Umbilical cord (tissue), 2 donors: Measurements from ENCODE around the gene TEX10. TPM values are rescaled to one million over a fixed set of nuclear protein-coding genes. Genes with fewer than 3 reads are reported as not detected.
"Not testable (repeated sequence)": the region's sequence is repeated elsewhere in the genome, so short reads cannot be mapped to it uniquely, and the experiment has no call there.

Experiments
- DNase-seq: peaks from one replicate; pipeline ENCODE4 v3.0.0-alpha.2; 2015; ENCODE audit warnings: low spot score
- total RNA-seq: library from RNA; depleted of rRNA; stranded (reverse); fragments of >200 nt; gene quantifications from one replicate; pipeline ENCODE4 v1.2.3, GENCODE V29; 2014; ENCODE audit warnings: low replicate concordance; ENCODE audit not compliant: insufficient read depth

TEX10 gene
- total RNA-seq, 1 donor from 2014 or later: 21.7 TPM

DNA sequence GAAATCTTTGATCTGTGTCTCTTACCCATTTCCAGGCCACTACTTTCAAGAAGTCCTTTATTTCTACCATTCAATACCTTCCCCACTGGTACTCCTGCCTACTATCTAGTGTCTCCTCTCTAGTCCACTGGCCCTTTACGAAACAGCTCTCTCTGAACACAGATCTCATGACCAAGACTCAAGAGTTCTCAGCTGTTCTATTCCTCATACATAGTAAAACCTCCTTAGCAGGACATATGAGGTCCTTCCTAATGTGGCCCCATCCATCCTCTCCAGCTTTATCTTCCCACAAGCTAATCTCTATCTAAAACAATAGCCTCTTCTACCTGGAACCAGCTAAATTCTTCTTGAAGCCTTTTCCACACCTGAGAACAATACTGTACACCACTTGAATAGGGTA, 2.6 kb downstream of the TEX10 start:
- no peak for DNase-seq

DNA sequence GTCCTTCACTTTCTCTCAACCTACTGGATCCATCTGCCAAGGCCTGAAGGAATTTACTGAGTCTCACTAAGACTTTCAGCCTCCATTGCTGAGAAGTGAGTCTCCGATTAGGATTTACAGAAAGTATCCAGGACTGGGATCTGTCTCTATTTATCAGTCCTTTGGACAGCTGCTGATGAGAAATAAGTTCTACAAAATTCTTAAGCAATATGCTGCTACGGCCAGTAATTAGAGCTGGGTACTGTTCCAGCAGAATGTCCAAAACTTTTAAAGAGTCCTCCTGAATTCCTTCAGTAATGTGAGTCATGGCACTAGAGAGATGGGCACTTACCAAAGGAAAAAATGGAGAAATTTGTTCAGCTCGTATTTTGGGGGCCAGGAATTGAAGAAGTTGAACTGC, 5.9 kb downstream of the TEX10 start:
- peak; percentile 67 for DNase-seq

DNA sequence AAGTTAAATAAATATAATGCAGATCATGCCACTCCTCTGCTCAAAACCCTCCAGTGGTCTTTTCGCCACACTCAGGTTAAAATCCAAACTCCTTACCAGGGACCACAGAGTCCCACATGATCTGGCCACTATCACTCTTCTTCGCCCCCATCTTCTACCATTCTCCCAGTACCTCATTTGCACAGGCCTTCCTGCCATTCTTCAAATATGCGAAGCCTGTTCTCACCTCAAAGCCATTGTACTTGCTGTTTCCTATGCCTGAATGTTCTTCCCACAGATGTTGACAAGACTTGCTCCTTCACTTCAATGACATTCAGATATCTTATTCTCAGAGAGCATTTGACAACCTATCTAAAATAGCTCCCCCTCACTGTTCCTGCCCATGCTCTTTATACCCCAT, 10.9 kb downstream of the TEX10 start:
- no peak for DNase-seq

DNA sequence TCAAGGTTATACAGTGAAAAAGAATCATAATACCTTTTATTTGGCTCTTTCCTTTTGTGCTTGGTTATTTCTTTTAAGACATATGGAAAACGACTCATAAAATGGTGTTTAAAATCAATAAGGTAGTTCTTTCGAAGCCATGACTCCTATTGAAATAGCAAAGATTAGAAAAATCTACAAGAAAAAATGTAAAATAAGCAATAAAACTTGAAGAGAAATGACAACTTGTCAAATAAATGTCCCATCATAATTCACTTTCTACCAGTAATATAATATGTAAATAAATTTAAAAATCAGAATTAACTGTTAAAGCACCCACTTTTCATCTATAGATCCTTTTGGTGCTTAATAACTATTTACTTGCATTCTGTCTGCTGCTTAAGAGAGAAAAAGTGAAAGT, 12.5 kb downstream of the TEX10 start:
- DNase-seq: no peak

DNA sequence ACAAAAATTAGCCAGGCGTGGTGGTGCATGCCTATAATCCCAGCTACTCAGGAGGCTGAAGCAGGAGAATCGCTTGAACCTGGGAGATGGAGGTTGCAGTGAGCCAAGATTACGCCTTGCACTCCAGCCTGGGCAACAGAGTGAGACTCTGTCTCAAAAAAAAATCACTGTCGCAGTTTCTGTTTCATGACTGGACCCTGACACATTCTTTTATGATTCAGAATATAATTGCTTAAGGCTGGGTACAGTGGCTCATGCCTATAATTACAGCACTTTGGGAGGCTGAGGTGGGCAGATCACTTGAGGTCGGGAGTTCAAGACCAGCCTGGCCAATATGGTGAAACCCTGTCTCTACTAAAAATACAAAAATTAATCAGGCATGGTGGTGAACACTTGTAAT, 14.0 kb downstream of the TEX10 start:
- DNase-seq: not testable (repeated sequence)

DNA sequence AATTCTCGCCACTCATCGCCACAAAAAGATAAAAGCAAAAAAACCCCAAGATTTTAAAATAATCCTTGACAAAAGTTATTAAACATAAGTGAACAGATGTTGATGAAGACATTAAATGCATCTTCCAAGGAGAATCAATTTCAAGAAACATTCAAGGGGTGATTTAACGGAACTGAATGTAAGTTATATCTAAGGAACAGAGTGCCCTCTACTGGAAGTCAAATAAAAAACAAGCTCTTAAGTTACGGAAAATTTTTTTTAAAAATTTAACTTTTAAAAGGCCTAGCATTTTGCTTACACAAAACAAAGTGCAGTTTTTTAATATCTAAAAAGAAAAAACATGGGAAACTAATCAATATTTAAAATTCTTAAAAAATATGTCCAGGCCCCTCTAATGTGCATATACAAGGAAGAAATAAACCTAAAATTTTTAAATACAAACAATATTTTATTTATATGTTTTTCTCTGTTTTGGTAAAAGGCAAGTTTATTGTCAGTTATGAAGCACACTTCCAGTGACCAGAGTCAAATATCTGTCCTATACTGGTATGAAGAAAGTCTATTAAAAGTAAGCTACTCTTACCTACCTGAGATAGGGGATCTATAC, 28.0 kb downstream of the TEX10 start:
- peak; percentile 32 for DNase-seq

DNA sequence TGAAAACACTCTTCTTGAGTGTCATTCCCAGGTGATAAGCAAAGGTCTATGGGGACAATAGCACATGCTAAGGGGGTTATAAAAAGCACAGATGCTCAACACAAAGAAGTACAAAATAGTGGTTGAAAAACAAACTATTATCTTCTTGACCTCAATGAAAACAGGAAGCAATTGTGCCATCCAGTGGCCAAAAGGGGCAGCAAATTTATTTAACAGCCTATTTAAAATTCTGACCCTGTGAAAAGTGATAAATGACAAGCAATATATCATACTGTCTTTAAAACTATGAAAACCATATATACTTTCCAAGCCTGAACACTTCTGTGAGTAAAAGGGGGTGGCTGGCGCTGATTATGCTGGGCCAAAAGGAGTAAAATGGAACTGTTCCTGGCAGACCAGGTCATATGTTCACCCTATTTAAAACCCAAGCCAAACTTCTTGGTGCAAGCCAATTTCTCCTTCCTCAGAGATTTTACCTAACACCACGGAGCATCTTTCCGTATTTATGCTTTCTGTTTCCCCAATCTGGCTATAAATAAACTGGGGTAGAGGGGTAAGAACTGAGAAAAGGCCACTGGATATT, 29.7 kb downstream of the TEX10 start:
- peak; percentile 28 for DNase-seq

DNA sequence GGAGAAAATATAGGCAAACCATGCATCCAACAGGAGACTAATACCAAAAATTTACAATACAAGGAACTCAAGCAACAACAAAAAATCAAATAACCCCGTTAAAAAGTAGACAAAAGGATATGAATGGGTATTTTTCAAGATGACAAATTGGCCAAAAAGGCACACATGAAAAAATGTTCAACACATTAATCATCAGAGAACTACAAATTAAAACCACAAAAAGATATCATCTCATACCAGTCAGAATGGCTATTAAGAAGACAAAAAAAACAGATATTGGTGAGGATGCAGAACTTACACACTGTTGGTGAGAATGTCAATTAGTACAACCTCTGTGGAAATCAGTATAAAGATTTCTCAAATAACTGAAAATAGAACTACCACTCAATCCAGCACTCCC, 35.0 kb downstream of the TEX10 start:
- DNase-seq: no peak

DNA sequence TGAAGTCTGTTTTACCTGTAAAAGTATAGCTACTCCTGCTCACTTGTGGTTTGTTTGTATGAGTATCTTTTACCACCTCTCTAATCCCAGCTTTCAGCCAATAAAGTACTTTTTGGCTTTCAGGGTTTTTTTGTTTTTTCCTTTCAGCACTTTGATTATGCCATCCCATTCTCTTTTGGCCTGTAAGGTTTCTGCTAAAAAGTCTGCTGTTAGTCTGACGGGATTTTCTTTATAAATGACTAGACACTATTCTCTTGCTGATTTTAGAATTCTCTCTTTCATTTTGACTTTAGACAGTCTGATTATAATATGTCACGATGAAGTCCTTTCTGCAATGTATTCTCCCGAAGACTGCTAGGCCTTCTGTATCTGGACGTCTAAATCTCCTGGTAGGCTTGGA, 37.2 kb downstream of the TEX10 start:
- no peak for DNase-seq

DNA sequence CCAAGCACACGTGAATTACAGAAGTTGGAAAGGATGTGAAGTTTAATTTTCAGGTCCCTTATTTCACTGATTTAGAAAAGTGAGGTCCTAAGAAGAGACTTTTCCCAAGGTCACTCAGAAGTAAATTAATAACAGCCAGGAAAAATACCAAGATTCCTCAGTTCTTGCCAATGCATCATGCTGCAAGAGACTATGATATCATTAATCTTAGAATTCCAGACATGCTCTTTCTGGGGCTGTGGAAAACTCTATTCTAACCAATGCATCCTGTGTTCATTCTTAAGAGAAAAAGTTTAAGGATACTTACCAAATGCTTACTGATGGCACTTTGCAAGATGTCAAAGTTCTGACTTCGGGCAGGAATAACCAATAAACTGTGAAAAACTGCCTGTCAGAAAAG, 42.8 kb downstream of the TEX10 start:
- no peak for DNase-seq

DNA sequence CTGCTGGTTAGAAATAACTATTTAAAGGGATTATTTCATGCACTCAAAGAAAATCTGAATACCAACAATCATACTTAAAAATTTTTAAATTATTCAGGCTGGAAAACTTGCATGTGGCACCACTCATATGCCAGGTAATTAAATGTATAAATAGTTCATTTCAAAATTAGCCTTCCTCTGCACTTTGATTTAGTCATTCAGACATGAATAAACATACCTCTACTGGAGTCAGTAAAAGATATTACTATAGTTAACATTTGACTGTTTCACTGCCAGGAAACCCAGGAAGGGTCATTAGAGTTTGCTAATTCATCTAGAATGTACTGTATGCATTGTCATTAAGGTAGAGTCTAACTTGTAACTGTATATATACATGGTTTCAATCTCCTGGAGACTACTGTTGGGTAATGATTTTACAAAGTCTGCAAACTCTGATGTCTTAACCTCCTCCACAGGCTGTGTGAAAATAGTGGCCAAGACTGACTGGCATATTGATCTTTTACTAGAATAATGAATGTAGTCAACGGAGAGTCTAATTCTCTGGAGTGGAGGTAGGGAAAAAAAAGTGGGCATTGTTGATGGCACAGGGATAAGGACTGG, 43.7 kb downstream of the TEX10 start:
- DNase-seq: no peak

DNA sequence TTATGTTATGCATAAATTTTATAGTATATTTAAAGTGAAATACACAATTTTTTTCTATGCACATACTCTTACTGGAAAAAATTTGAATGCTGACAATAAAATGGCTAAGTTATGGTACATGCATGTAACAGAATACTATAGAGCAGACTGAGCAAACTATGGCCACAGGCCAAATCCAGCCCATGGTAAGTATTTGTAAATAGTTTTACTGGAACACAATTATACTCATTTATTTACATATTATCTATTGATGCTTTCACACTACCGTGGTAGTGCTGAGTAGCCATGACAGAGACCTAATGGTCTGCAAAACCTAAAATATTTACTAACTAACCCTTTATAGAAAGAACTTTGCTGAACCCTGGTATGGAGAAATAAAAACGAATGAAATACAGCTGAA, 45.7 kb downstream of the TEX10 start:
- DNase-seq: no peak

DNA sequence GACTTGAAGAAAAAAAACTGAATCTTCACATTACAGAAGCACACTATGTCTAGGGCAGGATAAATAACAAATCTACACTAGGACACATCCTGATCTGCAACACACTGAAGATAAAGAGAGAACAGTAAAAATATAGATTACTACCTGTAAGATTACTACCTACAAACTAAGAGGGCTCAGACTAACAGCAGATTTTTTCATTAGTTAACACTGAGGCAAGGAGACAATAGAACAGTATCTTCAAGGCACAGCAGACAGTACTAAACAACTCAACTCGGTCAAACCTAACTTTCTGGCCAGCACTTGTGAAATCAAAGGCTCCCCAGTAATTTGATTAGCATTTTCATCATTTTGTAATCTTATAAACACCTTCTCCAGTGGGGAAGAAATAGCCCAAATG, 46.5 kb downstream of the TEX10 start:
- DNase-seq: no peak

DNA sequence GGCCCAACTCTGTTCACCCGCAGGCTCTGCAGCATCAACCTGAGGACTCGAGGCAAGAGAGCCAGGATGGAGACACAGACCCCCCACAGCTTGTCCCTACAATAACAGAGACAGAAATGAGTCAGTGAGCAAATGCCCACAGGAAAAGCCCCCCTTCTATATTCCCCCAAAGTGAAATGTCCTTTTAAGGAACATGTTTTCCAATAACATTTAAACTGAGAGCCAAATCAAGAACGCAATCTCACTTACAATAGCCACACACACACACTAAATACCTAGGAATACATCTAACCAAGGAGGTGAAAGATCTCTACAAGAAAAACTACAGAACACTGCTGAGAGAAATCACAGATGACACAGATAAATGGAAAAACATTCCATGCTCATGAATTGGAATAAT, 49.0 kb downstream of the TEX10 start:
- DNase-seq: no peak

DNA sequence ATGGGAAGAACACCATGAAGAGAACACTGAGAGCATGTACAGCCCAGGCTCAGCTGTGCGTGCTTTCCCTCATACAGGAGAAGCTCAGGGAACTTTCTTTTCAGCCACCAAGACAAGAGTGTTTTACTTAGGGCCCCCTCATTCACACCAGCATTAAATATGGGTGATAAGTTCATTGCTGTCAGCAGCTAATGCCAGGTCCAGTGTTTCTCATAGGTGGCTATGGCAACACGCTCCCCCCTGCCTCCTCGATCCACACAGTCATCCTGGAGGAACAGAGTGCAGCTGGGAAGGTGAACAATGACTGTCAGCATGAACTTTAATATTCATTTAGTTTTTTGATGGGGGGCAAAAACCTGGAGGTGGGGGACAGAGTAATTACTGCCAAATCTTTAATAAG, 54.4 kb downstream of the TEX10 start:
- no peak for DNase-seq

DNA sequence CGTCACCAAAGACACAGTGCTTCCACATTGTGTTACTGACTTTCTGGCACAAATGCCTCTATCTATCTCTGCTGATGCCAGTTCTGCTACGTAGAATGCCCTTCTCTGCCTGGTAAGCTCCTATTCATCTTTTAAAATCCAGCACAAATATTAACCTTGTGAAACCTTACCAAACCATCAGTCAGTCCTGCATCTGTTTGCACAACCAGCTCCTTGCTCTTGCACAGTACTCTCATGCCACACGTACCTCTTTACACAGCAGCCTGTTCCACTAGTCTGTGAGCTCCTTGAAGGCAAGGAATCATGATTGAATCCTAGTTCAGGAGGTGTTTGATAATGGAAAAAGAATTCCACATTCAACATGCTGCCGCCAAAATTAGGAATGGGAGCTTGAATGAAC, 56.3 kb downstream of the TEX10 start:
- DNase-seq: no peak

DNA sequence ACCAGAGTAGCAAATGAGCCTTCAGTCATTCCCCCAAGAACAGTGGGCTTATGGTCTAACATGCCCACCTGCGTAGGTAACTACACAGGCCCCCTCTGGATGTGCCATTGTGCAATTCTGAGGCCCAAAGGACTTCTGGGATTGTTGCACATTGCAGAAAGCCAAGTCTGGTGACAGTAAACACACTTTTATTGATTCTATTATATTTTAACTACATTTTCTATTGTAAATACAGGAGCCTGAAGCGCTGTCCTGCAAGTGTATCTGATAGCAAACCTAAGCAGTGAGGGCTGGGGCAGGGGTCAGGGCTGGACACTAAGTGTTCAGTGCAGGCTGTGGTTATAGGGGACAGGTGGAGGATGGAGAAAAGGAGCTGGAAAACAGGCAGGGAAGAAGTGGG, 57.5 kb downstream of the TEX10 start:
- DNase-seq: no peak

DNA sequence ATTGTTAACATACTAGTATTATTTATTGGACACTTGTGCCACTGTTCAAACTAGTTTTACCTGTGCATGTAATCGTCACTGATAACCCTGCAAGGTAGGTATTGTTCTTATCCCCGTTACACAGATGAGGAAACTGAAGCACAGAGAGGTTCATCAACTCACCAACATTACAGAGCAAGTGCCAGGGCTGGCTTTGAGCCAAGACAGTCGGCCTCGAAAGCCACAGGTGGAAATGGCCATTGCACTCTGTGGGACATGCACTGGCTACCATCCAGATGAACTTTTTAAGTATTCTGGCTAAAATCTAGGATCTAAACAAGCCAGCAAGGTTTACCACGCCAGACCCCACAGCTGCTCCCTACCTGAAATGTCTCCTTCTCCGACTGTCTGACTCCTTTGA, 57.9 kb downstream of the TEX10 start:
- no peak for DNase-seq

DNA sequence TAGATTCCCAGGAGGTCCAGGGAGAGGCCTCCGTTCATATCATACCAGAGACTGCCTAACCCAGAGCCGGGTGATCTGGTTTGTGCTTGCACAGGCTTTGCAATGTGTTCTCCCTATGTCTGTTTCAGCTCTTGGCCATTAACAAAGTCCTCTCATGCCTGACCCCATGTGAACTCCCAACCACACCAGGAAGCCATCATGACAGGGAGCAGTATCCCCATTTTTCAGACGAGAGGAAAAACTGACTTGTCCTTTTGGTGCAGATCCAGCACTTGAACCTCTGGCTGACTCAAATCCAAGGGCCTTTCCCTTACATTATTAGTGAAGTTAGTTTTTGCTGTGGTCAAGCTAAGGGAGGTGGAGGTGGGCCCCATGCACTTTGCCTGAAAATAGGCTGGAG, 58.4 kb downstream of the TEX10 start:
- no peak for DNase-seq

DNA sequence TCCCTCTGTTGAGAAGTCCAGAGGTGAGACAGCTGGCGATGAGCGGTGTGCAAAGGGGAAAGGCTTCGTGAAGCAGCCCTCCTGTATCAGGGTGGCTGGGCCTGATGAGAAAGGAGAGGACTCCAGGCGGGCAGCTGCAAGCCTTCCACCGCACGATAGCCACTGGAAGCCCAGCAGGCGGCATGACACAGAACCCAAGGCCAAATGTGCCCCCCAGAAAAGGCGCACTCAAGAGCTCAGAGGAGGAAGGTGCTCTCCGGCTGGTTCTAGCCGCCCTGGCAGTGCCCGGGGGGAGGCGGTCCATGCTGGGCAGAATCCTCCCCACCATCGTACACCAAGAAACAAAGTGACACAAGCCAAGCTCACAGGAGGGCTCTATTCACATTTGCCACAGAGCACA, 60.3 kb downstream of the TEX10 start:
- no peak for DNase-seq

DNA sequence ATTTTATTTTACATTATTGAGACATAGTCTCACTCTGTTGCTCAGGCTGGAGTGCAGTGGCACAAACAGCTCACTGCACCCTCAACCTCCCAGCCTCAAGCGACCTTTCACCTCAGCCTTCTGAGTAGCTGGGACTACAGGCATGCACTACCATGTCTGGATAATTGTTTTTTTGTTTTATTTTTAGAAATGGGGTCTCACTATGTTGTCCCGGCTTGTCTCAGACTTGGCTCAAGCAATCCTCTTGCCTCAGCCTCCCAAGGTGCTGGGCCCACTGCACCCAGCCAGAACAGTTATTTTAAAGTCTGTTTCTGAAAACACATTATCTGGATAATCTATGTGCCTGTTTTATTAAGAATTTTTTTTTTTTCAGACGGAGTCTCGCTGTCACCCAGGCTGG, 62.0 kb downstream of the TEX10 start:
- no peak for DNase-seq

DNA sequence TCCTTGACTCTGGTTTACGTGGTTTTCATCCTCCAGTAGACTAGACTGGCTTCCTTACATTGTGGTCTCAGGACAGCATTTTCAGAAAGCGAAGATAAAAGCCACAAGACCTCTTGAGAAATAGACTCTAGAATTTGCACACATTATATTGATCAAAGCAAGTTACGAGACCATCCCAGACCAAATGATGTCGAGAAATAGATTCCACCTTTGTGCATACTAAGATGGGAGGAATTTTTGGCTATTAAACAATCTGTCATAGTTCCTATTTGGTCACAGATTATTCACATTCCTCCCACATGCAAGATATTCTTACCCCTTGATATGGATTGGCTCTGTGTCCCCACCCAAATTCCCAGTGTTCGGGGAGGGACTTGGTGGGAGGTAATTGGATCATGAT, 65.6 kb downstream of the TEX10 start:
- no peak for DNase-seq

DNA sequence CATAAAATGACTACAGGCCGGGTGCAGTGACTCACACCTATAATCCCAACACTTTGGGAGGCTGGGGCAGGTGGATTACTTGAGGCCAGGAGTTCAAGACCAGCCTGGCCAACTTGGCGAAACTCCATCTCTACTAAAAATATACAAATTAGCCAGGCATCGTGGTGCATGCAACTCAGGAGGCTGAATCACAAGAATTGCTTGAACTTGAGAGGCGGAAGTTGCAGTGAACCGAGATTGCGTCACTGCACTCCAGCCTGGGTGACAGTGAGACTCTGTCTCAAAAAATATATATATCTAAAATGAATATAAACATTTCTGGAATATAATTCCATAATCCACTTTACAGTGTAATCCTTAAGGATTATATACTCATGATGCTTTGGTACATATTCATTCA, 66.5 kb downstream of the TEX10 start:
- no peak for DNase-seq

DNA sequence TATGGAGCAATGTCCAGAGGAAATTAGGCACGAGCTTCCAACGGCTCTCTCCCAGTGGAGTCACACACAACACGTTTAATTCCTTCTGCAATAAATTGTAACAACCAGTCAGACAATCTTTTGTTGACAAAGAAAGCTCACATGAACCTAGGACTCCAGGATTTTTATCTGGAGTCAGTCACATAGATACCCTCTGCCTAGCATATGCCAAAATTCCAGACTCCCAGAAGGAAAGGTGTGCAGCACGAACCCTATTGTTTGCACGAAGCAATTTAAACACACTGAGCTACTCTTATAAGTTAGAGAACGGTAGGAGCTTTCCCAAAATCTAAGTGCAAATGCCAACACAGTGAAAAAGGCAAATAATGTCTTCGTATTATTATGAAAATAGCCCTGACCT, 67.1 kb downstream of the TEX10 start:
- no peak for DNase-seq
